Panc1 (cell line): ENCODE data around the gene THEM4.

Experiments
- POLR2AphosphoS5 ChIP-seq: IDR thresholded peaks from 2 replicates; pipeline ENCODE4 v1.6.1; 2012; ENCODE audit warnings: mild to moderate bottlenecking, low read depth, low read length, moderate library complexity
- SIN3A ChIP-seq: IDR thresholded peaks from 2 replicates; pipeline ENCODE4 v1.6.1; 2012; ENCODE audit warnings: low read depth, mild to moderate bottlenecking, low read length, moderate library complexity, borderline replicate concordance; ENCODE audit not compliant: insufficient read depth
- TF ChIP-seq, protein P1 (sequence below): fragments of 450-650 bp; IDR thresholded peaks from 2 replicates; pipeline ENCODE4 v1.5.1; 2017; ENCODE audit warnings: mild to moderate bottlenecking
- TF ChIP-seq, protein P2 (sequence below), 2 experiments: IDR thresholded peaks; 2 replicates each; pipeline ENCODE4 v1.6.1; 2011 to 2012; ENCODE audit warnings: low read depth in 2 of 2, control low read depth in 1 of 2, low read length in 1 of 2, mild to moderate bottlenecking in 1 of 2, moderate library complexity in 1 of 2; ENCODE audit not compliant: insufficient read depth in 1 of 2

GRCh38 chr1:151943591-151943990 is 34.3 kb upstream of the THEM4 start:
- TF ChIP-seq SIN3A (no peak), POLR2AphosphoS5 (no peak)
- TF ChIP-seq, protein P1, sequence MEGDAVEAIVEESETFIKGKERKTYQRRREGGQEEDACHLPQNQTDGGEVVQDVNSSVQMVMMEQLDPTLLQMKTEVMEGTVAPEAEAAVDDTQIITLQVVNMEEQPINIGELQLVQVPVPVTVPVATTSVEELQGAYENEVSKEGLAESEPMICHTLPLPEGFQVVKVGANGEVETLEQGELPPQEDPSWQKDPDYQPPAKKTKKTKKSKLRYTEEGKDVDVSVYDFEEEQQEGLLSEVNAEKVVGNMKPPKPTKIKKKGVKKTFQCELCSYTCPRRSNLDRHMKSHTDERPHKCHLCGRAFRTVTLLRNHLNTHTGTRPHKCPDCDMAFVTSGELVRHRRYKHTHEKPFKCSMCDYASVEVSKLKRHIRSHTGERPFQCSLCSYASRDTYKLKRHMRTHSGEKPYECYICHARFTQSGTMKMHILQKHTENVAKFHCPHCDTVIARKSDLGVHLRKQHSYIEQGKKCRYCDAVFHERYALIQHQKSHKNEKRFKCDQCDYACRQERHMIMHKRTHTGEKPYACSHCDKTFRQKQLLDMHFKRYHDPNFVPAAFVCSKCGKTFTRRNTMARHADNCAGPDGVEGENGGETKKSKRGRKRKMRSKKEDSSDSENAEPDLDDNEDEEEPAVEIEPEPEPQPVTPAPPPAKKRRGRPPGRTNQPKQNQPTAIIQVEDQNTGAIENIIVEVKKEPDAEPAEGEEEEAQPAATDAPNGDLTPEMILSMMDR = no peak
- TF ChIP-seq, protein P2, sequence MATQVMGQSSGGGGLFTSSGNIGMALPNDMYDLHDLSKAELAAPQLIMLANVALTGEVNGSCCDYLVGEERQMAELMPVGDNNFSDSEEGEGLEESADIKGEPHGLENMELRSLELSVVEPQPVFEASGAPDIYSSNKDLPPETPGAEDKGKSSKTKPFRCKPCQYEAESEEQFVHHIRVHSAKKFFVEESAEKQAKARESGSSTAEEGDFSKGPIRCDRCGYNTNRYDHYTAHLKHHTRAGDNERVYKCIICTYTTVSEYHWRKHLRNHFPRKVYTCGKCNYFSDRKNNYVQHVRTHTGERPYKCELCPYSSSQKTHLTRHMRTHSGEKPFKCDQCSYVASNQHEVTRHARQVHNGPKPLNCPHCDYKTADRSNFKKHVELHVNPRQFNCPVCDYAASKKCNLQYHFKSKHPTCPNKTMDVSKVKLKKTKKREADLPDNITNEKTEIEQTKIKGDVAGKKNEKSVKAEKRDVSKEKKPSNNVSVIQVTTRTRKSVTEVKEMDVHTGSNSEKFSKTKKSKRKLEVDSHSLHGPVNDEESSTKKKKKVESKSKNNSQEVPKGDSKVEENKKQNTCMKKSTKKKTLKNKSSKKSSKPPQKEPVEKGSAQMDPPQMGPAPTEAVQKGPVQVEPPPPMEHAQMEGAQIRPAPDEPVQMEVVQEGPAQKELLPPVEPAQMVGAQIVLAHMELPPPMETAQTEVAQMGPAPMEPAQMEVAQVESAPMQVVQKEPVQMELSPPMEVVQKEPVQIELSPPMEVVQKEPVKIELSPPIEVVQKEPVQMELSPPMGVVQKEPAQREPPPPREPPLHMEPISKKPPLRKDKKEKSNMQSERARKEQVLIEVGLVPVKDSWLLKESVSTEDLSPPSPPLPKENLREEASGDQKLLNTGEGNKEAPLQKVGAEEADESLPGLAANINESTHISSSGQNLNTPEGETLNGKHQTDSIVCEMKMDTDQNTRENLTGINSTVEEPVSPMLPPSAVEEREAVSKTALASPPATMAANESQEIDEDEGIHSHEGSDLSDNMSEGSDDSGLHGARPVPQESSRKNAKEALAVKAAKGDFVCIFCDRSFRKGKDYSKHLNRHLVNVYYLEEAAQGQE (IDR thresholded peaks at IDR 0.05; ENCODE audit: insufficient read depth in 1 of 2, low read depth in 2 of 2, low read length in 1 of 2) = no peak
